CD4-positive, alpha-beta T cell (primary cell): ENCODE results near the gene RBM39. TPM values are rescaled to one million over a fixed set of nuclear protein-coding genes. Genes with fewer than 3 reads are reported as not detected.

Experiments used
- ATAC-seq: fragments of 200-7000 bp; cut with Tn5 transposase; one replicate; pipeline ENCODE4 v1.10.0; 2022; ENCODE audit warnings: mild to moderate bottlenecking; ENCODE audit not compliant: poor library complexity
- CTCF ChIA-PET: fragments of 350-600 bp; sonication (Branson Sonifier 250); formaldehyde crosslinking; loops from one replicate; lab custom pipeline; 2021; ENCODE audit warnings: antibody characterized with exemption, inconsistent platforms; lab: Charles Lee
- POLR2A ChIA-PET: fragments of 350-600 bp; sonication (Branson Sonifier 250); formaldehyde crosslinking; loops from one replicate; lab custom pipeline; 2021; ENCODE audit warnings: antibody characterized with exemption, inconsistent platforms; lab: Charles Lee
- DNase-seq, 14 experiments: peaks; one replicate each; pipeline ENCODE4 v3.0.0-alpha.2; 2013 to 2020; ENCODE audit warnings: mixed read lengths in 2 of 14
- H3K27ac ChIP-seq, 2 donors: one replicate each; pipeline versions ENCODE4 v1.5.1 to v1.7.0; 2013; ENCODE audit warnings: low read length in 2 of 2, low read depth in 1 of 2, mild to moderate bottlenecking in 1 of 2
- H3K27me3 ChIP-seq, 2 experiments: 1 replicate in 1 of 2; 2 replicates in 1 of 2; pipeline versions ENCODE4 v1.6.1 to v1.7.0; 2013; ENCODE audit warnings: low read length in 2 of 2, control low read depth in 1 of 2, mild to moderate bottlenecking in 1 of 2, moderate library complexity in 1 of 2; ENCODE audit not compliant: insufficient read depth in 2 of 2, control insufficient read depth in 1 of 2
- H3K36me3 ChIP-seq: one replicate; pipeline ENCODE4 v1.6.1; 2013; ENCODE audit warnings: low read length, control low read depth; ENCODE audit not compliant: insufficient read depth
- H3K4me1 ChIP-seq: one replicate; pipeline ENCODE4 v1.6.1; 2013; ENCODE audit warnings: low read length, control low read depth; ENCODE audit not compliant: insufficient read depth
- H3K4me3 ChIP-seq: one replicate; pipeline ENCODE4 v1.5.1; 2013; ENCODE audit warnings: mild to moderate bottlenecking, low read length, moderate library complexity
- H3K9me3 ChIP-seq, 2 experiments: 1 replicate in 1 of 2; 2 replicates in 1 of 2; pipeline versions ENCODE4 v1.6.1 to v1.7.0; 2013; ENCODE audit warnings: low read length in 2 of 2, mild to moderate bottlenecking in 2 of 2, control low read depth in 1 of 2, moderate library complexity in 1 of 2; ENCODE audit not compliant: control insufficient read depth in 1 of 2, insufficient read depth in 1 of 2
- H3K27ac Mint-ChIP-seq: one replicate; pipeline ENCODE4 v1.8.0; 2020; ENCODE audit warnings: mixed read lengths
- H3K27me3 Mint-ChIP-seq: one replicate; pipeline ENCODE4 v1.8.0; 2021; ENCODE audit warnings: mixed read lengths
- H3K36me3 Mint-ChIP-seq: one replicate; pipeline ENCODE4 v1.8.0; 2021; ENCODE audit warnings: low read depth, mixed read lengths
- H3K4me1 Mint-ChIP-seq: one replicate; pipeline ENCODE4 v1.8.0; 2021; ENCODE audit warnings: low read depth, mixed read lengths
- H3K4me3 Mint-ChIP-seq: one replicate; pipeline ENCODE4 v1.8.0; 2020; ENCODE audit warnings: mild to moderate bottlenecking, mixed read lengths
- H3K9me3 Mint-ChIP-seq: one replicate; pipeline ENCODE4 v1.8.0; 2020; ENCODE audit warnings: mixed read lengths
- intact Hi-C, 2 experiments: fragments of 100-400 bp; cut with DNase I in 1 of 2; cut with micrococcal nuclease in 1 of 2; formaldehyde crosslinking; loops; one replicate each; pipeline versions ENCODE4 v1.15.1 to v1.9.0; 2023 to 2025; cut with DNase I, micrococcal nuclease
- total RNA-seq, 174 experiments: library from RNA in 2 of 174; stranded (reverse) in 2 of 174; gene quantifications; one replicate each; pipeline ENCODE4 v1.2.3 and lab custom pipeline; 2021 to 2026
- TF ChIP-seq, protein P1 (sequence below): fragments of 200-600 bp; IDR thresholded peaks from one replicate; pipeline ENCODE4 v1.8.0; 2022; ENCODE audit warnings: antibody characterized with exemption, mild to moderate bottlenecking

RBM39 gene
- total RNA-seq, 2 experiments from 2014 or later = 1,057 to 1,091 TPM

DNA sequence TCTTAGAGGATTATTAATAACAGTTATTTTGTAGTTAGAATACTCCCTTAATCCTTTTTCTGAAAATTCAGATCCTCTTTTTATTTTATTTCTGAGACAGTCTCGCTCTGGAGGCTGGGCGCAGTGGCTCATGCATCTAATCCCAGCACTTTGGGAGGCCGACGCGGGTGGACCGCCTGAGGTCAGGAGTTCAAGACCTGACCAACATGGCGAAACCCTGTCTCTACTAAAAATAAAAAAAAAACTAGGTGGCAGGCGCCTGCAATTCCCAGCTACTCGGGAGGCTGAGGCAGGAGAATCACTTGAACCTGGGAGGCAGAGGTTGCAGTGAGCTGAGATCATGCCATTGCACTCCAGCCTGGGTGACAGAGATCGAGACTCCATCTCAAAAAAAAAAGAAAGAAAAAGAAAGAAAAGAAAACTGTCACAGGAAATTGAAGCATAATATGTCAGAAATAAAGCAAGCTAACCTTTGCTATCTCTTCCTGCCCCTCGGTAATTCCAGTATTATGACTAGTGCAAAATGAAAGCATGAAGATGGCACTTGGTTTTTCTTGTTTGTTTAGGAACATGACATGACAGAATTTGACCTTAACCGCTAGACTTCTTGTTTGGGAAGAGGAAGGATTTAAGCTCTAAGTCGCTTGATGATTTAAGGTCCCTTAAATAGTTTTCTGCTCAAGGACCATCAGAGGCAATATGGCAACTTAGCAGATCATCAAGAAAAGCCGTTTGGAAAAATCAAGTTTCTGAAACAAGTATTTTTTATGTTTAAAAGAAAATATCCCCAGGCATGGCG is 1.8 kb upstream of the RBM39 start:
- H3K4me3 Mint-ChIP-seq = peak overlapping the region; percentile 99
- TF ChIP-seq, protein P1, sequence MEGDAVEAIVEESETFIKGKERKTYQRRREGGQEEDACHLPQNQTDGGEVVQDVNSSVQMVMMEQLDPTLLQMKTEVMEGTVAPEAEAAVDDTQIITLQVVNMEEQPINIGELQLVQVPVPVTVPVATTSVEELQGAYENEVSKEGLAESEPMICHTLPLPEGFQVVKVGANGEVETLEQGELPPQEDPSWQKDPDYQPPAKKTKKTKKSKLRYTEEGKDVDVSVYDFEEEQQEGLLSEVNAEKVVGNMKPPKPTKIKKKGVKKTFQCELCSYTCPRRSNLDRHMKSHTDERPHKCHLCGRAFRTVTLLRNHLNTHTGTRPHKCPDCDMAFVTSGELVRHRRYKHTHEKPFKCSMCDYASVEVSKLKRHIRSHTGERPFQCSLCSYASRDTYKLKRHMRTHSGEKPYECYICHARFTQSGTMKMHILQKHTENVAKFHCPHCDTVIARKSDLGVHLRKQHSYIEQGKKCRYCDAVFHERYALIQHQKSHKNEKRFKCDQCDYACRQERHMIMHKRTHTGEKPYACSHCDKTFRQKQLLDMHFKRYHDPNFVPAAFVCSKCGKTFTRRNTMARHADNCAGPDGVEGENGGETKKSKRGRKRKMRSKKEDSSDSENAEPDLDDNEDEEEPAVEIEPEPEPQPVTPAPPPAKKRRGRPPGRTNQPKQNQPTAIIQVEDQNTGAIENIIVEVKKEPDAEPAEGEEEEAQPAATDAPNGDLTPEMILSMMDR = no peak
- peaks cover 46% of the 10 kb centered on the region for H3K4me1 Mint-ChIP-seq
- Histone ChIP-seq H3K4me3 (peak overlapping the region; percentile 84), H3K36me3 (peaks cover 19% of the 10 kb centered on the region), H3K27me3 (no peaks in the 10 kb centered on the region), H3K9me3 (no peaks in the 10 kb centered on the region), H3K4me1 (peaks cover 28% of the 10 kb centered on the region), H3K27ac (peak overlapping the region; percentile 92 to 99)
- ChIA-PET CTCF (interaction anchor here (2.2 to 3.5 kb wide), 3 partner anchors 25 to 210 kb away, joined by 18 to 32 read pairs (median 21); partner anchors contain the start of genes PHF20 and SCAND1), POLR2A (interaction anchor here (0.7 to 13.0 kb wide), 26 partner anchors 9 to 597 kb away, joined by 3 to 891 read pairs (median 8); partner anchors contain the start of genes CEP250, CPNE1, EDEM2 and ERGIC3)
- intact Hi-C loops = loop anchor here (1.0 to 10.0 kb wide), 5 partner anchors 24 to 289 kb away; partner anchors contain the start of genes CEP250 (in 1 of the 2), CPNE1 (in 1 of the 2), RBM12 (in 1 of the 2) and SCAND1 (in 1 of the 2)
- H3K36me3 Mint-ChIP-seq = peaks cover 40% of the 10 kb centered on the region
- DNase-seq (peak in 4 of 14 experiments; percentile 18 to 66 (median 36)), ATAC-seq (no peak)
- H3K27ac Mint-ChIP-seq = peak overlapping the region; percentile 99
- no peaks in the 10 kb centered on the region for H3K27me3 Mint-ChIP-seq
- no peaks in the 10 kb centered on the region for H3K9me3 Mint-ChIP-seq

DNA sequence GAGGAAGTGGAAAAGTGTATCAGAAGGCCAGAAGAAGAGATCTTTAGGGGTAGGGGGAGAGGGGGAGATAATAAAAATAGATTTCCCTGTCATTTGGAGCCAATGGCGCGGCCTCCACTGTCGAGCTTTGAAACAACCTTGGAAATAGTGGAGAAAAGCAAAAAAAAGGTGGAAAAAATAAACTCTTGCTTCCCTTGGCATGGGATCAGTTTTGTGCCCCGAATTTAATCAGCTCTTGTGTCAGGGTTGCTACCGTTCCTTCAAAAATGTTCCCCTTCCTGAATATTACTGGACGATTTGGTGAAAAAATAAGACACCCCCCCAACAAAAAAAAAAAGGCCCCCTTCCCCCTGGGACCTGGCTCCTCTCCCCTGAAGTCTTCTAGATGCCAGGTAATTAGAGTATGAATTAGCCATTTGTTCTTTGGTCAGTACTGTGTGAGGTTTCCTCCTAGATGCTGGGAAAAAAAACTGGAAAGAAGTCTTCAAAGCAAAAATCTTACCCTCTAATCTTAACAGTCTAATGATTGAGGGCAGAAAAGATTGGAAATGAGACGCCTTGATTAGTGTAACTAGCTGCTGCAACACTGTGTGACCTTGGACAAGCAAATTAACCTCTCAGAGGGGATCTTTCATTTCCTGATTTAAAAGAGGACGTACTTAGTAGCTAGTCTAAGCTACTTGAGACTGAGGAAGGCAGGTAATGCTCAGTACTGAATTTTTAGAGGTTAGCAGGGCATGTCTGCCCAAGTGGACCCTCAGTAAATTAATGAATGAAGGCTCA is 872 bp upstream of the RBM39 start:
- Mint-ChIP-seq H3K4me3 (peak overlapping the region; percentile 99), H3K36me3 (peaks cover 49% of the 10 kb centered on the region), H3K27ac (peak overlapping the region; percentile 99), H3K4me1 (peaks cover 56% of the 10 kb centered on the region), H3K27me3 (no peaks in the 10 kb centered on the region), H3K9me3 (no peaks in the 10 kb centered on the region)
- DNase-seq = peak in 4 of 14 experiments; percentile 12 to 68 (median 58)
- Histone ChIP-seq H3K27me3 (no peaks in the 10 kb centered on the region), H3K9me3 (no peaks in the 10 kb centered on the region), H3K36me3 (peaks cover 28% of the 10 kb centered on the region), H3K4me1 (peaks cover 35% of the 10 kb centered on the region), H3K27ac (peak overlapping the region; percentile 92 to 99), H3K4me3 (peak overlapping the region; percentile 84)
- ChIA-PET POLR2A (interaction anchor here (0.6 to 13.0 kb wide), 58 partner anchors 8 to 1750 kb away, joined by 3 to 891 read pairs (median 6); partner anchors contain the start of genes CEP250, CPNE1, EDEM2 and EIF2S2), CTCF (interaction anchor here (1.0 to 3.5 kb wide), 8 partner anchors 12 to 211 kb away, joined by 3 to 32 read pairs (median 7); partner anchors contain the start of genes CPNE1, PHF20, RBM12 and SCAND1)
- no peak for ATAC-seq
- TF ChIP-seq, protein P1 = no peak
- intact Hi-C loops = loop anchor here (1.0 to 10.0 kb wide), 8 partner anchors 25 to 288 kb away; partner anchors contain the start of genes CEP250 (in 1 of the 2), CPNE1 (in 1 of the 2), PHF20 (in 1 of the 2) and RBM12 (in 1 of the 2)
